ENCODE measurements around the gene SORCS2. TPM values are rescaled to one million over a fixed set of nuclear protein-coding genes. Genes with fewer than 3 reads are reported as not detected.
A peak's percentile ranks its signal among the peaks of the same experiment; 100 is the strongest.

Gene SORCS2
- polyA plus RNA-seq, 1 donor: 6.9 TPM

DNA sequence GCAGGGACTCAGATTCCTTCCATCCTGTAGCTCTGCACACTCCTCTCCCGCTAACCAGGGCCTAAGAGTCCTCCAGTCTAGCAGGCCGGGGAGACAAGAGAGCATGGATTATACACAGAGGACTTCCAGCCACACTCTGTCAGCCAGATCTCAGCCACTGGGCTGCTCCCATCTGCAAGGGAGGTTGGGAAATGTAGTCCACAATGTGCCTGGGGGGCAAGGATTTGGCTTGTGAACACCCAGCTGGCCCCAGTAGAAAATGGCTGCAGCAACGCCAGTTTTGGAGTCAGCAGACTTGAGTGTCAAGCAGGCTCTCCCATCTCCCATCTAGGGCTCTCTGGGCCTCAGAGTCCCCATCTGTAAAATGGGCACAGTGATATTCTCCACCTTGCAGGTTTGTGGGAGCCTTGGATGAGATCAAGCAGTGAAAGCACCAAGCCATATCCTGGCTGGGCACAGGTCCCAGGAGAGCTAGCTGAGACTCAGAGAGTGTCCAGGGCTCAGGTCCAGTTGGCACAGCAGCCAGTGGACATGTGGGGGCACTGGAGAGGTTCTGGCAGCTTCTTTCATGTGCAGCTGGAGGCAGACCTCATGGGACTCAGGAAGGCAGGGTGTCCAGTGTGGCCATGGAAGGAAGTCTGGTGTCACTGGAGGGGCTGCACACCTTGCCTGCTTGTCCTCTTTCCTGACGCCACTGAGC lies 227.8 kb downstream of the SORCS2 start:
- DNase-seq: no peak

- no peak for DNase-seq
Measured at GRCh38 chr4:7420661-7421040, 228.3 kb downstream of the SORCS2 start.

DNA sequence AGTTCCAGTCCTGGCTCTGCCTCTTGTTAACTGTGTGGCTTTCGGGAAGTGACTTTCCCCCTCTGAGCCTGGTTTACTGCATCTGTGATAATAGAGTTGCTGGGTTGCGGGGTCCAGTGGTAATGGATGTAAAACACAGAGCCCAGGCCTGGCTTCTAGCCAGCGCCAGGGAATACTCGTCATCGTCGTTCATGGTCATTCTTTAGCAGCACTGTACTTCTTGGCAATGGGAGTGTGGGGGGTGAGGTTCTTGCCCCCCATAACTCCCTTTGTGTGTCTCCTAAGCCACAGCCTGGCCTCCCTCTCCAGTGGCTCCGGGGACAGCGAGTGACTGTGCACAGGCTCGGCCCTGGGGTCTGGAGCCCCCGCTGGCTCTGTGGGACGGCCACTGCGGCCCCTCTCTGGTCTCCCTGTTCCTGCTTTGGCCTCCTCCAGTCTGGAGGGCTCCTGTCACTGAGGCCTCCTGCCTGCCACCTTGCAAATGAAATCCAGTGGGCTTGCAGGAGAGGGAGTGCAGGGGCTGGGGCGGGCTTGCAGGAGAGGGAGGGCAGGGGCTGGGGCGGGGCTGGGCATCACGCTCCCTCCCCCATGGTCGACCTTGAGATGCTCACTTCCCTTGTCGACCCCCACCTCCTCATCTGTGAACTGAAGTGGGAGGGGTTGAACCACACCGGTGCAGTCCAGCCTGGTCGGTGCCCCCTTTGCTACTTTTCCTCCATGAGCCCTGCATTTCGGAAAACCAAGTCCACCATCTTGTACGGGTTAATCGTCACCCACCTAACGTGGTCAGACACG lies 229.2 kb downstream of the SORCS2 start:
- DNase-seq: no peak

- no peak for DNase-seq
Measured at GRCh38 chr4:7422151-7422897, 230.0 kb downstream of the SORCS2 start.

DNA sequence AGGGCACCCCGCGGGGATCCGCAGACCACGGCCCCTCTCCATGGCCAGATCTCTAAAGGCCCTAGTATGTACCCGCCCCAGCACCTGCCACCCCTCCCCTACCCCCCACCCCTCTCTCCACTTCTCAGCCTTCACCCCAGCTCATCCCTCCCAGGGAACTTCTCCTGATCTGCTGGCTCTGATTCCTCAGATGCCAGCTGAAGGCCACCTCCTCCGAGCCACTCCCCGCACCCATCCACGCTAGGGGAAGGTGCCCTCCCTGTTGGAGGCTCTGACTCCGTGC lies 230.5 kb downstream of the SORCS2 start:
- DNase-seq: no peak

GRCh38 chr4:7423391-7423790 lies 231.1 kb downstream of the SORCS2 start:
- DNase-seq: no peak

GRCh38 chr4:7423801-7424552 lies 231.6 kb downstream of the SORCS2 start:
- peak; percentile 58 for DNase-seq

GRCh38 chr4:7424553-7425111 lies 232.3 kb downstream of the SORCS2 start:
- DNase-seq: no peak

GRCh38 chr4:7425124-7425523 lies 232.8 kb downstream of the SORCS2 start:
- DNase-seq: no peak

DNA sequence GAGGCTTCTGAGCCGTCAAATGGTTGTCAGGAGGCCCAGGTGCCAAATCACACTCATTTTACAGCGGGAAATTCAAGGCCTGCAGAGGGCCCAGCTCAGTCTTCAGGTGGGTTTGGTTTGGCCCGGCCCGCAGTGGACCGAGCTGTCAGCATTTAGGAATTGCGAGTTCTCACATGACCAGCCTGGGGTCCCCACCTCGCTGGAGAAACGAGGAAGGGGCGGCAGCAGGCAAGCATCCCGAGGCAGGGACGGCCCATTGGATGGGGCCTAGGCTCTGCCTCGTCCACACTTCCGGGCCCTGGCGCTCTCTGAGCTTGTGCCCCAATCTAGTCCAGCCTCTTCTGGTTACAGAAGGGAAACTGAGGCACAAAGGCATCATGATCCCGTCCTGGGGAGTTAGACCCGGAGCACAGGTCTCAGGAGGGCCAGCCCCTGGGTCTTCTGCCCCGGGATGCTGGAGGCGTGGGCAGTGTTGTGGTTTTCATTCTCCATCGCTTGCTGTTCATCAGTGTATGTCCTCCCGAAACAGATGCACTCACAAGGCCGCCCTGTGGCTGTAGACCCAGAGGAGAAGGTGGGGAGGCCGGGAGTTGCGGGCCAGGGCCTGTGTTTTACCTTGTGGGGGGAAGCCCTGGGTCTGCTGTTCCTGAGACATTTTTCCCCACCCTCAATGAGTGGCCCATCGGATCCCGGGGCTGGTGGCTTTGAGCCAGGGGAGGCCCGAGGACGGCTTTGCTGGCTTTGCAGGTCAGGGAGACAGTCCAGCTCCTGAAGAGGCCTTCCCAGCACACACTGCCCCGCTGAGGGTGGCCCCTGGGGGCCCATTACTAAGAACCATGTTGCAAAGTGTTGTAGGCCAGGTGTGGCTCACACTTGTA lies 233.5 kb downstream of the SORCS2 start:
- no peak for DNase-seq

- DNase-seq: no peak
Measured at GRCh38 chr4:7426525-7427171, 234.3 kb downstream of the SORCS2 start.

DNA sequence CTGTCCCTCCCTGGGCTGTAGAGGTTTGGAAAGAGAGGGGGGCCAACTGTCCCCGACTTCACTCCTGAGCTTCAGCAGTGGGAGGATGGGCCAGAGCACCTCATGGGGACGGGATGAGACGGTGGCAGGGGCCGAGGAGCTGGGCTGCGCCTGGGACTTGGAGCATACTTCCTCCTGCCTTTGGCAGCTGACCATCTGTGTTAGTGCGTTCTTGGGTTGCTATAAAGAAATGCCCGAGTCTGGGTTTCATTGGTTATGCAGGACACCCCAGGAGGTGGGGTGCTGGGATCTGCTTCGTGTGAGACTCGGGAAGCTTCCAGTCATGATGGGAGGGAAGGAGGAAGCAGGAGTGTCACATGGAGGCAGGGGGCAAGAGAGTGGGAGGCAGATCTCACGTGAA lies 235.0 kb downstream of the SORCS2 start:
- no peak for DNase-seq

GRCh38 chr4:7427831-7428260 lies 235.5 kb downstream of the SORCS2 start:
- DNase-seq: no peak

GRCh38 chr4:7428261-7429068 lies 236.1 kb downstream of the SORCS2 start:
- no peak for DNase-seq

- DNase-seq: no peak
Measured at GRCh38 chr4:7429069-7429416, 236.7 kb downstream of the SORCS2 start.

- no peak for DNase-seq
Measured at GRCh38 chr4:7429601-7430078, 237.3 kb downstream of the SORCS2 start.

DNA sequence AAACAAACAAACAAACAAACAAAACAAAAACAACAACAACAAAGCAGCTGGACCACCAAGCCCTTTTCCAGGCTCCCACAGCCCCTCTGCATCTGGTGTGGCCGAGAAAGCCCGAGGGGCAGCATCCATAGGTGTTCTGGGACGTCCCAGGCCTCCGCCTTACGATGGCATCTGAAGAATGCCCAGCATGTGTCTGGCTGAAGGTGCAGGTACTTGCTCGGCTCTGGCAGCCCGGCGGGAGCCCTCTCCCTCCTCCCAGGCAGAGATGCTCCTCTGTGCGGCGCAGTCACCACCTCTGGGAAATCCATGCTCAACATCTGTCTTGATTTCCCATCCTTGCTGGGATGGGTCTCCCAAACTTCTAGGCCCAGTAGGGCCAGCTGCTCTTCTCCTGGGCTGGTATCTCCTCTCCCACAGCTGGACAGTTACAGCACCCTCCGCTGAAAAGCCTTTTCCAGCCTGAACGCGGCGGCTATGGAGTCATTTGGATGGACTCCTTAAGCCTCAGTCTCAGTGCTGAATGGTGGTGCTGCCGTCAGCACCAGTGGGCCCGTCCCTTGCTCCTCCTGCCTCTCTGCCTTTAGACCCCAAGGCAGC lies 238.1 kb downstream of the SORCS2 start:
- no peak for DNase-seq

- DNase-seq: no peak
Measured at GRCh38 chr4:7430965-7431695, 238.8 kb downstream of the SORCS2 start.
